ENCODE data around the gene ALDH18A1. TPM values are rescaled to one million over a fixed set of nuclear protein-coding genes. Genes with fewer than 3 reads are reported as not detected.
"Not testable (repeated sequence)": the region's sequence is repeated elsewhere in the genome, so short reads cannot be mapped to it uniquely, and the experiment has no call there.

The ALDH18A1 gene
- total RNA-seq = 41.1 TPM
- long read RNA-seq, transcript ALDH18A1-202 (18 exons, 3,359 nt) = major isoform, 27 of 65 reads
- long read RNA-seq, partial matches to known transcripts = 19 of 65 reads
- long read RNA-seq, other reads (novel, unspliced or antisense) = 15 of 65 reads

DNA sequence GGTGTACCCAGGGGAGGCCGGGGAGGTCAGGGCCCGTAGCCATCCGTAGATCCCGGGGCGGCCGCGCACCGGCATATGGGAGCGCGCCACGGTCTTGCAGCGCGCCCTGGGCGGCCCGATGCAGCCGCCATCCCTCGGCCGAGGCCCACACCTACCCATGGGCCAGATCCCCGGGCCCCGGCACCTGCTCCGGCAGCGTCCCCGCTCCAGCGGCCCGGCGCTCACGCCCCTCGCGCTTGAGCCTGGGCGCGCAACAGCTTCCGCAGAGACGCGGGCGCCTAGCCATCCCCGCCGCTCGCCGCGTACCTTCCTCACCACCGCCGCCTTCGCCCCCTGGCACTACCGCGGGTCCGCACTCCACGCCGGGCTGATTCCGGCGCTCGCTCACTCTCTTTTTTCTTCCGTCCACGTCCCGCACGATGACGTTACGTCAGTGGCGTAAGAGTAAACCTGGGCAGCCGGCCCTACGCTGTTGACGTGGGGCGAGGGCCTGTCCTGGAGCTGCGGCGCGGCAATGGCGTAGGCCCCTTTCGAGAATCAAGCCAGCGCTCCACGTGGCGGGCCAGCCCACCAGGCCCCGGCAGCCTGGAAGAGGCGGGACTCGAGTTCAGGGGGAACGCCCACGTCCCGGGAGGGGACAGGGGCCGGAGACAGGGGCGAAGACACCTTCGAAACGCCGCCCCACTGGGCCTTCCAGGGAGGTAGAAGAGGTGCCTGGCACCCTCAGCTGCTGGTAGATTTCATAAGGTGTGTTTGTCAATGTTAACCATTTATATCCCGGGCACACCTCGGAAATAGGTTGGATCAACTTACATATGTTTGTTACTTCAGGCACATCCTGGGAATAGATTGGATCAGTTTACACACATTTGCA is at the start of gene ALDH18A1:
TSS of gene ALDH18A1 (minus strand) at position 421 of the 874 bp plus-strand sequence. CDS start 3,334 bp downstream, outside the sequence.
- DNase-seq (ENCODE audit: low spot score) = peak; percentile 97

DNA sequence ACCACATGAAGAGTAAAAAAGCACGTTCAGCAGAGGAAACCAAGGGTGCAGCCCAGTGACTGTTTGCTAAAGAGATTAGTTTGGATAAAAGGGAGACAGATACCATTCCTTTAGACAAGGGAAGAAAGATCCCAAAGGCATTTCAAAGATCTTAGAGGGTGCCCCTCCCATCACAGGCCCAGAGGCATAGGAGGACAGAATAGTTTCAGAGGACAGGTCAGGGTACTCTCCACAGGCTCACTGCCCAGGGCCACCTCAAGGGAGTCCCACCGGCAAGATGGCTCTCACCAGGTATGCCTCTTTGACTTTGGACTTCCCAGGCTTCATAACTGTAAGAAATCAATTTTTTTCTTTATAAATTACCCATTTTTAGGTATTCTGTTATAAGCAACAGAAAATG is 41.9 kb upstream of the ALDH18A1 start:
- DNase-seq (ENCODE audit: low spot score) = no peak

DNA sequence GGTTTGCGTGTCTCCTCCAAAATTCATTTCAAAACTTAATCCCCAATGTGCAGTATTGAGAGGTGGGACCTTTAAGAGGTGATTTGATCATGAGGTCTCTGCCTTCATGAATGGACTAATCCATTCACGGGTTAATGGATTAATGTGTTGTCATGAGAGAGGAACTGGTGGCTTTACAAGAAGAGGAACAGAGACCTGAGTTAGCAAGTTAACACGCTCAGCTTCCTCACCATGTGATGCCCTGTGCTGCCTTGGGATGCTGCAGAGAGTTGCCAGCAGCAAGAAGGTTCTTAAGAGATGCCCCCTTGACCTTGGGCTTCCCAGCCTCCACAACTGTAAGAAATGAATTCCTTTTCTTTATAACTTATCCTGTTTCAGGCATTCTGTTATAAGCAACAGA is 40.9 kb upstream of the ALDH18A1 start:
- DNase-seq (ENCODE audit: low spot score) = no peak

DNA sequence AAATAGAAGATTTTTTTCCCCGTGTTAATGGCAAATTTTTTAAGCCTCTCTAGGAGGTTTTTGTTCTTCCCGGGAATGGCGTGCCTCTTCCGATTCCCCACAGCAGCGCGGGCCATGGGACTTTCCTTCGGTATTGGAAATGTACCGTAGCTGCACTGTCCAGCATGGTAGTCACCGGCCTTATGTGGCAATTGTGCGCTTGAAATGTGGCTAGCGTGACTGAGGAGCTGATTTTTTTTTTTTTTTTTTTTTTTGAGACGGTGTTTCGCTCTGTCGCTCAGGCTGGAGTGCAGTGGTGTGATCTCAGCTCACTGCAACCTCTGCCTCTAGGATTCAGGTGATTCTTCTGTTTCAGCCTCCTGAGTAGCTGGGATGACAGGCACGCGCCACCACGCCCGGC is 38.2 kb upstream of the ALDH18A1 start:
- DNase-seq (ENCODE audit: low spot score) = no peak

DNA sequence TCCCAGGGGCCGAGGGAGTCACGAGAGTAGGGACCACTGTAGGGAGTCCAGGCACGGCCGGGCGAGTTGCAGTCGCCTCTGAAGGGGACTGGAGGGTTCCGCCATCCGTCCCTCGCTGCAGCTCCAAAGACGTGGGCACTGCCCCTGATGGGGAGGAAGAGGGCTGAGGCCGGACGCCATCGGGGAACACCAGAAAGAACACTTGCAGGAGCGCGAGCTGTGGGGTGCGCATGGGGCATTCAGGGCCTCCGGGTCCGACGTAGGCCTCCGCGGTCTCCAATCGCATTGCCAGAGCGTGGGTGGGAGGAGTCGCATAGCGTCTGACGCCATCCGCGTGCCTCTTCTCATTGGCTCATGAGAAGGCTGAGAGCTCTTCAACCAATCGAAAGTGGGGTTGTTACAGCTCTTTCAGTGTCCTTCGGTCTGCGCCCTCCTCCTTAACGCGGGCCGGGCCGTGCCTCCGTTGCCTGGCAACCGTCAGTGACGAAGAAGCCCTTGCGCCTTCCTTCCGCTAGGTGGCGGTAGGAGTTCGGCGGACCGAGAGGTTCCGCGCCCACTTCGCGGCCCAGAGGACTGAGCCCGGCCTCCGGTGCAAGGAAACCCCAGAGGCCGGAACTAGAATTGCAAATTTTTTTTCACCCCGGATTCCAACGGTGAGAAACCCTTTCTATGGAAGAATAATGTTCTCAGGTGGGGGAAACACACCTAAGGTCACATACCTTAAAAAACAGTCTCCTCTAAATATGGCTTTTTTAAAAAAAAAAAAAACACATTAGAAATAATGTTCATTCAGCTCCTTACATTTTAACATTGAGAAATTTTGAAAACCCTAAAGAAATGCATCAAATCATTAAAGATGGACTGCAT is 37.4 kb upstream of the ALDH18A1 start, which contains the start of gene TCTN3:
TSS of gene TCTN3 (minus strand) at position 260 of the 867 bp plus-strand sequence. CDS start at position 232, 28 bp downstream.
- peak; percentile 98 for DNase-seq (ENCODE audit: low spot score)

DNA sequence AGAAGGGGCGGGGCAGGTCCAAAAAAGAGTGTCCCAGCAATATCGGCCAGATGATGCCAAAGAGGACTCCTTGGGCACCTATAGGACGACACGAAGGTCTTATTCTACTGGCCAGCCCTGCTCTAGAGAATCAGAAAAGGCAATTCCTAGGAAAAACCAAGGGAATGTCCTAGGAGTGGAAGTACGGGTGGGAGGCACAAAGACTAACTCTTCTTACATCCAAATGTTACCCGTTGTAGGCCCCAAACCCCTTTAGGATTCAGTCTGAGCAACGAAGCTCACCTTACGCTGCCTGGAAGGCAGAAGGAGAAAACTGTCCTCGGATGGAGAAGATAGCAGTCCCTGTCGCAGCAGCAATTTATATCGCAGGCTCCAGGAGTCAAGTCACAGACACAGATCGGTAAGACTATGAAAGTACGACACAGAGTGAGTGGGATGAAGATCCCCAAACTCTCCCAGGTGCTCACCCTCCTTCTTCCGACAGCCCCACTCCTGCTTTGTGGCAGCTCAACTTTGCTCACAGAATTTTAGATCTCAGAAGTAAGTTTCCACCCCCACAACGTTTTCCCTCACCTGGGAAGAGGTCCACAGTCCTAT is 36.7 kb upstream of the ALDH18A1 start:
- no peak for DNase-seq (ENCODE audit: low spot score)

DNA sequence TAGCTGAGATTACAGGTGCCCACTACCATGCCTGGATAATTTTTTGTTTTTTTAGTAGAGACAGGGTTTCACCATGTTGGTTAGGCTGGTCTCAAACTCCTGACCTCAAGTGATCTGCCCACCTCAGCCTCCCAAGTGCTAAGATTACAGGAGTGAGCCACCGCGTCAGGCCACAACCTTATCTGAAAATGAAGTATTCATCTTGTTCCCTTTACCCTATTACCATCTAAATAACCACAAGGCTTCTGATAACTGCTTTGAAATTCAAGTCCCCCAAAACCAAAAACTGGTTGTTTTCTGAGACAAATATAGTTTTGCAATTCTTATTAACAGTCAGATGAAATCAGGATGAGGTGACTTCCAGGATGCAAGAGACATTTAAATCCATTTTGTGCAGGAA is 34.8 kb upstream of the ALDH18A1 start:
- no peak for DNase-seq (ENCODE audit: low spot score)

DNA sequence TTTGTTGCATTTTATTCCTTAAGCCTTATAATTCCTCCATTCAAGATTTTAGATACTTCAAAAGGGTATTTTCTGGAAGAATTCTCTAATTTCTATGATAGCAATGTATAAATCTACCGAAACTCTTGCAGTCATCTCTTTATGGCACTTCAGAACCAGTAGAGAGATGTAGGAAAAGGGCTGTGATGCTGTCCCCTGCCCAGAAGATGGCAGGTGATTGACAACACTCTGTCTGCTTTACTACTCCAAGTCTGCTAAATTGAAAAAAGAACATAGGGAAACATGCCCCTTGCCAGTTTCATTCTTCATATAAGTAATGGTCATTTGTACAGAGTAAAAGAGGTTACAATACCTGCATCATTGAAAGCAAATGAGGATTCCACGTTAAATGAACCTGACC is 32.1 kb upstream of the ALDH18A1 start:
- DNase-seq (ENCODE audit: low spot score) = no peak

DNA sequence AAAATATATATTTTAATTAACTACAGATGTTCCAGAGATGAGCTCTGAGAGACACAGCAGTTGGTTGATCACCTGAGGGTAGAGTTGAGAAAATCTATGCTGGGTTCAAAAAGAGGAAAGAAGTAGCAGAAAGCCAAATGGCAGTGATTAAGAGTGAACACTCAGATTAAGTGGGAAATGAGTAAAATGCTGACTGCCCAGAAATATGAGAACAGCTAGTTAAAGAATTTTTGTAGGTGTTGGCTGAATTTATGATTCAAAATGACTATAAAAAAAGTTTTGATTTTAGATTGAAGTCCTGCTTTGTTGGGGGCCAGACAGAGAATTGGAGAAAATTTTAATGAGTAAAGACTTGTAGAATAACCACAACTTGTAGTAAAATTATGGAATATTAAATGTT is 27.5 kb upstream of the ALDH18A1 start:
- no peak for DNase-seq (ENCODE audit: low spot score)

DNA sequence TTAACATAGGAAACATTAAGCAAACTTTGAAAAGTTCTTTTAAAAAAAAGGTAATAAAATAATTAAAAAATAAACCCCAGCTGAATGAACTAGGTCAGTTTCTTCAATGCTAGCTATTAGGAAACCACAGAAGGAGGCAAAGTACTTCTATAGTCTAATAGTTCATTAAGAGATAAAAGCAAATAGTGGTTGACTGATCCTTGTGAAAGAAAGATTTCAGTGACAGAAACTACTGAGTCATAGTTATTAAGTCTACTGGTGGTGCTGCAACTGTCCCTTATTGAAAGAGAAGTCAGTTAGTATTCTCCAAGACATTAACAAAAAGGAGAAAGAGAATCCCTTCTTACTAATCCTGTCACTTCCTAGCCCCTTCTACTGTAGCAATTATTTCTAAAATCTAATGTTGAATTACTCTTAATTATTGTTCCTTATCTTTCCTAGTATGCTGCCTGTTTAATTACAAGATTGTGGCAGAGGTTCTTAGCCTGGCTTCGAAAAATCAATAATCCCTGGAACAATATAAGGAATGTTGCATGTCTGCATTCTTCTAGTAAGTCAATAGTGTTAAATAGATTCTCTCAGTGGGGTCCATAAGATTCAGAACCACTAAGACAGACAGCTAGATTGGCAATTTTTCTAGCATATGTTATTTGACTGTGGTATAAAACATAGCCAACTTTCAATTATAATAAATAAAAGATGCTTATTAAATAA is 19.0 kb upstream of the ALDH18A1 start:
- no peak for DNase-seq (ENCODE audit: low spot score)

DNA sequence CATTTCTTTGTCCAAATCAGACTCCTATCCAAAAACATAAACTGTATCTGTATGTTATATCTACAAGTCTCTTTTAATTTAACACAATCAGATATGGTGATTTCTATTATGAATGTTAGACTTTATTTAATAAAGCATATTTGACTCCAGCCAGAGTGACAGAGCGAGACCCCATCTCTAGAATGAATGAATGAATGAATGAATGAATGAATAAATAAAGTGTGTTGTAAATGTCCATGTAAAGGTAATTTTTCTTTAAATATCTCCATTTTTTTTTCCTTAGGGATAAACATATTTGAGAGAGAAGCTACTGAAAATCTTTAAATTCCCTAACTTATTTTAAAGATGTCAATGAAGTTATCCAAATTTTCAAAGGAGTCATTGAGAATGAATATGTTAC is 18.1 kb upstream of the ALDH18A1 start:
- no peak for DNase-seq (ENCODE audit: low spot score)

DNA sequence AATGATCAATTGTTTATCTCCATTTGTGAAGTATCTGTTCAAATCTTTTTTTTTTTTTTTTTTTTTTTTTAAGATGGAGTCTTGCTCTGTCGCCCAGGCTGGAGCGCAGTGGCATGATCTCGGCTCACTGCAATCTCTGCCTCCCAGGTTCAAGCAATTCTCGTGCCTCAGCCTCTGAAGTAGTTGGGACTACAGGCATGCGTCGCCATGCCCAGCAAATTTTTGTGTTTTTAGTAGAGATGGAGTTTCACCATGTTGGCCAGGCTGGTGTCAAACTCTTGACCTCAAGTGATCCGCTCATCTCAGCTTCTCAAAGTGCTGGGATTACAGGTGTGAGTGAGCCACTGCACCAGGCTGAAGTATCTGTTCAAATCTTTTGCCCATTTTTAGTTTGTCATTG is 16.1 kb upstream of the ALDH18A1 start:
- not testable (repeated sequence) for DNase-seq (ENCODE audit: low spot score)

DNA sequence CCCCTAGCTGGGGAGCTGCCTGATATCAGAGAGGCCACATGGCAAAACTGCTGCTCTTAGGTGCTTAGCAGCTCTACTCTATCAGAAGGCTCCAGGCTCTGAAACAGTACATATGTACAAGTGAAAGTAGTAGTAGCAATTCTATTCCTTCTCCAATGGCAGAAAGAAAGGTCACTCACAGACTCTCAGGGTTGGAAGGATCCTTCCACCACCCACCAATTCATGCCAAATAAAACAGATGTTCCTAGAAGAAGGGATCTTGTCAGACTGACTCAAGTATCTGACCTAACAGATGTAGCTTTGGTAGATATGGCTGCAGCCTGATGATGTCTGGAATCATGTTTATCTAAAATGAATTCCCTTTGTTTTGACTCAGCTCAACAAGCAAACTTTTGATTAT is 8.0 kb upstream of the ALDH18A1 start:
- no peak for DNase-seq (ENCODE audit: low spot score)

DNA sequence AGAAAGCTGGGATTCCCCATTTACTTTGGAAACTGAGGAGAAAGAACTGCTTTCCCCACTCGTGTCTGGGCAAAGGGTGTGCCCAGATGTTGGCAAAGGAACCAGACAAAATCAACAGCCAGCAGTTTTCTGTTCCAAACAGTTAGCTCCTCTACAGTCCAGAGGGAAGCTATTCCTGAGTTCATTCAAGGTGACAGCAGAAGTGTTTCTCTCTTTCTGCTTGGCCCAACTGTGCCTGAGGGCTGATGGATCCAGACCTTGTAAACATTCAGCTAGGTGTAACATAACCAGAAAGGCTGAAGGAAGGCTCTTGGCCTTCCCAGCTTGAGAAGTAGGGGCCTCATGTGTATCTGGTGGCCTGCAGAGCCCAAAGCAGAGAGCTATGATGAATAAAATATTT is 7.0 kb upstream of the ALDH18A1 start:
- no peak for DNase-seq (ENCODE audit: low spot score)

DNA sequence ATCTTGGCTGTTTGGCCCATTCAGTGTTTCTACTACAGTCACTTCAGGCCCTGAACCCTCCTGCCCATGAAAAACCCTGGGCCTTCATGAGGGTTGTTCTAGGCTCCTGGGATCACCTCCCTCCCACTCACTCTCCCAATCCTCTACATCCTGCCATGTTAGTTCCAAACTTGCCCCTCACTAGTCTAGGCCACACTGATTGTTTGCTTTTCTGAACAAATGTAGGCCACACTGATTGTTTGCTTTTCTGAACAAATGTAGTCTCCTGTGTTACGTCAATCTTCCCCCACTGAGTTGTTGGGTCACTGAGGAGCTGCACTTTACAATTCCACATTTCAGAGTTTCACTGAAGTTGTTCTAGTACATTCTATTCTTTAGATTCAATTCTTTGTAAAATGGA is 5.3 kb upstream of the ALDH18A1 start:
- no peak for DNase-seq (ENCODE audit: low spot score)

DNA sequence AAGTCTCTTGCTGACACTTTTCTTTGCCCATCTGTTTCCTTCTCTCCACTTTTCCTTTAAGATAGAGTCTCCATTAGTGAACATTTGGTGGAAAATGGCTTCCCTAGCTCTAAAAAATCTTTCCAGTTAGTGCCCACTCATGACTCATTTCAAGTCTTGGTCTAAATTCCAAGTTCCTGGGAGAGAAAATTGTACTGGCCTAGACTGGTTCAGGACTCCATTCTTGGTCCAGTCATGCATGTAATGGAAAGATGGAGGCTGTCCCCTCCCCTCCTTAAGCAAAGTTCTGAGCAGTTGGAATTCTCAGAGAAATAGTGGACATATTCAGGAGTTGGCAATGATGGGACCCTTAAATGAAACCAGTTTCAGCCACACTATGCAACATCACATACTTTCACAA is 3.8 kb upstream of the ALDH18A1 start:
- no peak for DNase-seq (ENCODE audit: low spot score)

DNA sequence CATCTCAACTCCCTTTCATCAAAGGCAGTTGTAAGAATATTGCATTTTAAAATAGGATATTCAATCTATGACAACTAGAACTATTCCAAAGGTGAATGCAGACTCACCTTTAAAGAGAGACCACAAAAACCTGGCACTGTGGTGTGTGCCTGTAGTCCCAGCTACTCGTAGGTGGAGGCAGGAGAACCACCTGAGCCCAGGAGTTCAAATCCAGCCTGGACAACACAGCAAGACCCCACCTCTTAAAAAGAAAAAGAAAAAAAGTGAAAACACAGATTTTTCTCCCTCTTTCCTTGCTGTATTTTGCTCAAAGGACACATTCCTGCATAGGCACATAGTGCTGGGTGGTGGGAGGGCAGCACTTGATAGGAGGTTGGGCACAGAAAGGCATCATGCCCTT is 739 bp upstream of the ALDH18A1 start:
- no peak for DNase-seq (ENCODE audit: low spot score)

DNA sequence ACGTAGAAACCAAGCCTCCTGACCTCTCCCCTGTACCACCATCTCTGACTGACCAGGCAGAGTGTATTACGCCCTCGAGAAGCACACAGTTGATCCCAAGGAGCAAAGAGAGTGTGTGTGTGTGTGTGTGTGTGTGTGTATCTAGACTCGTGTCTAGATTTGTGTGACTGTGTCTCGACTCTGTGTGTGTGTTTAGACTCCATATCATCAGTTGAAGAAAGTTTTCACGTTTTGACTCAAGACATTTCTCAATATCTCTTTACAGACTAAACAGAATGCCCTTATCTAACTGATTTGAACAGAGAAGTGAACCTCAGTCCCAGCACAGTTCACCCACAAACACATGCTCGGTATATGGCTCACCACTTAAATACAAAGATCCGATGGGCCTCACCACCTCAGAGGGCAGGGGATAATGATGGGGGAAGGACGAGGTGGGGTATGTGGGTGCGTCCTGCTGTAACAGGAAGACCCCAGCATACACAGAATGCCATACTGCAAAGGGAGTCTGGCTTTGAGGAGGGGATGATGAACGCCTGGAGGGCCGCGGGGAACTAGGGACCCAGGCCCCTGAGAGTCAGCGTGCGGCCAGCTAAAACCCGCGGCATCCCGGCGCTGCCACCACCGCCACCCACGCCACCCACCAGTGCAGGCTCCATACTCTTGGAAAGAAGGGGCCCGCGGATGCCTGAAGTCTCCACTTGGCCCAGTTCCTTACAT is 780 bp downstream of the ALDH18A1 start:
- DNase-seq (ENCODE audit: low spot score) = no peak

DNA sequence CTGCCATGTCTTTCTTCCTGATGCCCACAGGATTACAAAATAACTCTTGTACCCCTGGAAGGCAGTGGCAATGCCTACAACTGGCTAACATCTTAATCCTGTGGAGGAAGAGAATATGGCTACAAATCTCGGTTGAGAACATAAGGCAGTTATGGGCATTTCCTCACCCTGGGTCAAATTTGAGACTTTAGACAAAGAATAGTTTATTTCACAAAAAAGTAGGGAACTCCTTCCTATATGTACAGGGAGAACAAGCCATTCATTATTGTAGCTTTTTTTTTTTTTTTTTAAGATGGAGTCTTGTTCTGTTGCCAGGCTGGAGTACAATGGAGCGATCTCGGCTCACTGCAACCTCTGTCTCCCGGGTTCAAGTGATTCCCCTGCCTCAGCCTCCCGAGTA is 2.6 kb downstream of the ALDH18A1 start:
- DNase-seq (ENCODE audit: low spot score) = no peak

Measured in mesenteric fat pad (tissue), 1 donor.